Adrenal gland (tissue), 12 donors: ENCODE measurements around the gene NHEJ1. TPM values are rescaled to one million over a fixed set of nuclear protein-coding genes. Genes with fewer than 3 reads are reported as not detected.
A peak's percentile ranks its signal among the peaks of the same experiment; 100 is the strongest.

Experiments
- DNase-seq, 7 donors: peaks; one replicate each; pipeline ENCODE4 v3.0.0-alpha.2; 2019 to 2020
- H3K27ac ChIP-seq, 5 donors: fragments of 200-600 bp; sonication (generic) in 4 of 5; 1 replicate in 3 of 5; 2 replicates in 2 of 5; pipeline versions ENCODE4 v1.5.1 to v1.8.0; 2016 to 2020; ENCODE audit warnings: mild to moderate bottlenecking in 1 of 5
- H3K27me3 ChIP-seq: fragments of 200-600 bp; 2 replicates; pipeline ENCODE4 v1.8.0; 2021
- H3K36me3 ChIP-seq, 2 donors: fragments of 200-600 bp; replicated peaks in 1 of 2; 1 replicate in 1 of 2; 2 replicates in 1 of 2; pipeline versions ENCODE4 v1.5.1 to v1.8.0; 2018 to 2022
- H3K4me1 ChIP-seq, 2 donors: fragments of 200-600 bp; replicated peaks in 1 of 2; 1 replicate in 1 of 2; 2 replicates in 1 of 2; pipeline versions ENCODE4 v1.5.1 to v1.8.0; 2018 to 2021
- H3K4me3 ChIP-seq, 4 donors: fragments of 200-600 bp; sonication (generic) in 3 of 4; one replicate each; pipeline ENCODE4 v1.5.1; 2016 to 2018
- H3K9me3 ChIP-seq, 3 donors: fragments of 200-600 bp; sonication (generic) in 1 of 3; replicated peaks in 1 of 3; 1 replicate in 2 of 3; 2 replicates in 1 of 3; pipeline versions ENCODE4 v1.5.1 to v1.8.0; 2016 to 2021
- CTCF ChIP-seq, 6 experiments: fragments of 450-650 bp in 4 of 6; fragments of 200-600 bp in 2 of 6; sonication (generic) in 1 of 6; IDR thresholded peaks; 1 replicate in 5 of 6; 2 replicates in 1 of 6; pipeline versions ENCODE4 v1.5.1 to v1.8.0; 2016 to 2021; ENCODE audit warnings: antibody characterized with exemption in 6 of 6, mild to moderate bottlenecking in 2 of 6, moderate library complexity in 1 of 6
- POLR2A ChIP-seq, 2 donors: fragments of 450-650 bp; IDR thresholded peaks; one replicate each; pipeline ENCODE4 v1.6.1; 2017; ENCODE audit warnings: antibody characterized with exemption in 2 of 2, mild to moderate bottlenecking in 2 of 2, moderate library complexity in 1 of 2
- WGBS, 4 donors: extraction: QIAGEN DNeasy Blood & Tissue Kit in 2 of 4; methylation state at CpG; one replicate each; pipeline versions ENCODE4 v1.1.5 to v1.1.7; 2013 to 2017; 5-methylcytosine and 5-hydroxymethylcytosine counted together
- intact Hi-C, 2 donors: fragments of 100-400 bp; cut with DNase I; formaldehyde crosslinking; loops; one replicate each; pipeline versions ENCODE4 v1.14.1 to v1.15.0; 2022 to 2023
- polyA plus RNA-seq, 3 donors: library from polyadenylated mRNA; stranded (reverse); fragments of 200-250 nt in 2 of 3; fragments of 350-450 nt in 1 of 3; fragmentation: Illumina TruSeq in 1 of 3; extraction: RNeasy Lipid Tissue Mini Kit (QIAGEN cat#74804) in 1 of 3; gene quantifications; one replicate each; pipeline ENCODE4 v1.2.3, GENCODE V29; 2013 to 2014
- total RNA-seq, 9 donors: library from RNA; depleted of rRNA in 4 of 9; stranded (reverse); fragments of >200 nt in 4 of 9; fragments of 120-200 nt in 1 of 9; fragmentation: NEBNext Ultra II Directional in 1 of 9; extraction: Animal tissue kit (Norgen Biotek cat#: 25700) in 1 of 9; gene quantifications; one replicate each; pipeline versions ENCODE4 v1.1.0 to v1.2.4, GENCODE V29; 2013 to 2023
- donor health status: healthy with polysubstance abuse.
- donor health status: Bipolar disorder and iron deficiency.
- donor health status: DM: yes; HTN: yes; CAD: no.
- donor health status: DM: no; HTN: no; CAD: no.
- donor health status: DM: no; HTN: no; CAD: no.
- donor health status: DM: yes; HTN: yes; CAD: no.

Gene NHEJ1
- total and polyA plus RNA-seq, 12 donors = 5.7 to 26.0 (median 17.1) TPM

- WGBS, 4 donors = 55 to 60% (median 58%) methylated on average over 14 of the region's 14 CpGs
- Histone ChIP-seq H3K4me1 (no peaks in the 10 kb centered on the region), H3K9me3 (no peaks in the 10 kb centered on the region), H3K4me3 (no peak overlapping the region), H3K36me3 (peaks cover 0 to 21% of the 10 kb centered on the region in 2 donors), H3K27ac (no peak overlapping the region), H3K27me3 (no peaks in the 10 kb centered on the region)
- peak; percentile 47 to 62 (median 55) for TF ChIP-seq CTCF (IDR thresholded peaks at IDR 0.05)
- TF ChIP-seq POLR2A (IDR thresholded peaks at IDR 0.05) = no peak
- intact Hi-C loops = no loop called here
- peak; percentile 36 to 70 (median 61) for DNase-seq
These were observed 87.0 kb downstream of the NHEJ1 start for GRCh38 chr2:219073413-219074129.

- 89 to 93% (median 90%) methylated on average over 9 of the region's 9 CpGs for WGBS, 4 donors
- no peaks in the 10 kb centered on the region for H3K9me3 ChIP-seq
- TF ChIP-seq POLR2A (IDR thresholded peaks at IDR 0.05) (no peak), CTCF (IDR thresholded peaks at IDR 0.05) (no peak)
- peaks cover 0 to 21% of the 10 kb centered on the region in 2 donors for H3K36me3 ChIP-seq
- no peak for DNase-seq
- H3K4me1 ChIP-seq = no peaks in the 10 kb centered on the region
- no peak overlapping the region for H3K4me3 ChIP-seq
- intact Hi-C loops = no loop called here
- no peak overlapping the region for H3K27ac ChIP-seq
- no peaks in the 10 kb centered on the region for H3K27me3 ChIP-seq
These were observed 87.8 kb downstream of the NHEJ1 start for GRCh38 chr2:219072741-219073250.

- no peak overlapping the region for H3K27ac ChIP-seq
- 89 to 95% (median 92%) methylated on average over 6 of the region's 6 CpGs for WGBS, 4 donors
- H3K4me1 ChIP-seq = no peaks in the 10 kb centered on the region
- peaks cover 0 to 13% of the 10 kb centered on the region in 2 donors for H3K36me3 ChIP-seq
- no peak for DNase-seq
- no peaks in the 10 kb centered on the region for H3K27me3 ChIP-seq
- no peaks in the 10 kb centered on the region for H3K9me3 ChIP-seq
- H3K4me3 ChIP-seq = no peak overlapping the region
- intact Hi-C loops = no loop called here
- no peak for TF ChIP-seq POLR2A (IDR thresholded peaks at IDR 0.05)
- no peak for TF ChIP-seq CTCF (IDR thresholded peaks at IDR 0.05)
These were observed 89.3 kb downstream of the NHEJ1 start for GRCh38 chr2:219071131-219071816.

- H3K9me3 ChIP-seq = no peaks in the 10 kb centered on the region
- peaks cover 22% of the 10 kb centered on the region for H3K27me3 ChIP-seq
- peaks cover 5 to 7% of the 10 kb centered on the region in 2 donors for H3K4me1 ChIP-seq
- intact Hi-C loops = no loop called here
- H3K4me3 ChIP-seq = no peak overlapping the region
- TF ChIP-seq POLR2A (IDR thresholded peaks at IDR 0.05) (no peak), CTCF (IDR thresholded peaks at IDR 0.05) (no peak)
- 85 to 90% (median 88%) methylated on average over 1 of the region's 1 CpG for WGBS, 4 donors
- H3K27ac ChIP-seq = no peak overlapping the region
- no peak for DNase-seq
- H3K36me3 ChIP-seq = no peaks in the 10 kb centered on the region
These were observed 95.1 kb downstream of the NHEJ1 start for GRCh38 chr2:219065484-219065883.
